Measurements from ENCODE around the gene SLC13A3. TPM values are rescaled to one million over a fixed set of nuclear protein-coding genes. Genes with fewer than 3 reads are reported as not detected.

The SLC13A3 gene
- polyA plus RNA-seq, 2 of the 4 experiments (the other 2 are of a cell fraction): 0.19 TPM; not detected in 1

DNA sequence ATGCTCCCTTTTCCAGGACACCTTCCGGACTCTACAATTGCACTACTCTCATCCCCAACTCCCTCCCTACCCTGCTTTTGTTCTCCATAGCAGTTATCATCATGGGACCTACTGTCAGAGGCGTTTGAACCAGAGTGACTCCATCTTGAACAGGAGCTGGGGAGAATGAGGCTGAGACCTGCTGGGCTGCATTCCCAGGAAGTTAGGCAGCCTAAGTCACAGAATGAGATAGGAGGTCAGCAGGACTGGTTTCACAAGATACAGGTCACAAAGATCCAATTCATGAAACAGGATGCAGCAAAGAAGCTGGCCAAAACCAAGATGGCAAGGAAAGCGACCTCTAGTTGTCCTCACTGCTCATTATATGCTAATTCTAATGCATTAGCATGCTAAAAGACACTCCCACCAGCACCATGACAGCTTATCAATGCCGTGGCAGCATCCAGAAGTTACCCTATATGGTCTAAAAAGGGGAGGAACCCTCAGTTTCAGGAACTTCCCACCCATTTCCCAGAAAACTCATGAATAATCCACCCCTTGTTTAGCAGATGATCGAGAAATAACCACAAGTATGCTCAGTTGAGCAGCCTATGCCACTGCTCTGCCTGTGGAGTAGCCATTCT is 15.6 kb downstream of the SLC13A3 start:
- H3K27ac ChIP-seq: no peak overlapping the region
- no peak overlapping the region for H3K4me2 ChIP-seq
- no peaks in the 10 kb centered on the region for H3K4me1 ChIP-seq
- DNase-seq (ENCODE audit: low read depth in 1 of 2, low spot score in 1 of 2) (no peak), FAIRE-seq (no peak), ATAC-seq (no peak)
- TF ChIP-seq SMC3 (IDR thresholded peaks at IDR 0.05) (no peak), KDM1A (IDR thresholded peaks at IDR 0.05; ENCODE audit: low read depth) (no peak), ESRRA (IDR thresholded peaks at IDR 0.05; ENCODE audit: borderline replicate concordance, low read length) (no peak), MAFK (IDR thresholded peaks at IDR 0.05; ENCODE audit: partially characterized antibody) (no peak), JUN (IDR thresholded peaks at IDR 0.05) (no peak), TP53 (CRISPR knock-in tag; IDR thresholded peaks at IDR 0.05) (no peak), RNF2 (IDR thresholded peaks at IDR 0.05; ENCODE audit: borderline replicate concordance, low read depth) (no peak), ZNF302 (CRISPR knock-in tag; IDR thresholded peaks at IDR 0.05) (no peak), NFE2L2 (conservative IDR thresholded peaks at IDR 0.05; ENCODE audit: low read length) (no peak)
- TF ChIP-seq, protein P1, sequence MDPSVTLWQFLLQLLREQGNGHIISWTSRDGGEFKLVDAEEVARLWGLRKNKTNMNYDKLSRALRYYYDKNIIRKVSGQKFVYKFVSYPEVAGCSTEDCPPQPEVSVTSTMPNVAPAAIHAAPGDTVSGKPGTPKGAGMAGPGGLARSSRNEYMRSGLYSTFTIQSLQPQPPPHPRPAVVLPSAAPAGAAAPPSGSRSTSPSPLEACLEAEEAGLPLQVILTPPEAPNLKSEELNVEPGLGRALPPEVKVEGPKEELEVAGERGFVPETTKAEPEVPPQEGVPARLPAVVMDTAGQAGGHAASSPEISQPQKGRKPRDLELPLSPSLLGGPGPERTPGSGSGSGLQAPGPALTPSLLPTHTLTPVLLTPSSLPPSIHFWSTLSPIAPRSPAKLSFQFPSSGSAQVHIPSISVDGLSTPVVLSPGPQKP (IDR thresholded peaks at IDR 0.05; ENCODE audit: low read depth, low read length): no peak
- TF ChIP-seq, protein P2, sequence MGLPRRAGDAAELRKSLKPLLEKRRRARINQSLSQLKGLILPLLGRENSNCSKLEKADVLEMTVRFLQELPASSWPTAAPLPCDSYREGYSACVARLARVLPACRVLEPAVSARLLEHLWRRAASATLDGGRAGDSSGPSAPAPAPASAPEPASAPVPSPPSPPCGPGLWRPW (IDR thresholded peaks at IDR 0.05): no peak
- WGBS (ENCODE audit: missing lambda C conversion rate): 38% methylated on average over 5 of the region's 5 CpGs
- H3K4me3 ChIP-seq: no peak overlapping the region
- H3K9me3 ChIP-seq: no peaks in the 10 kb centered on the region
- ChIA-PET CTCF (interaction anchor here (0.7 kb wide), 1 partner anchor 114 kb away, joined by 3 read pairs; no protein-coding TSS in a partner anchor), POLR2A (no interaction called here)

GRCh38 chr20:46634528-46634927 is 16.7 kb downstream of the SLC13A3 start:
- ChIA-PET POLR2A (no interaction called here), CTCF (no interaction called here)
- ATAC-seq (no peak), FAIRE-seq (no peak), DNase-seq (ENCODE audit: low read depth in 1 of 2, low spot score in 1 of 2) (no peak)
- no peak overlapping the region for H3K27ac ChIP-seq
- 23% methylated on average over 6 of the region's 6 CpGs for WGBS (ENCODE audit: missing lambda C conversion rate)
- TF ChIP-seq HOXB5 (CRISPR knock-in tag; IDR thresholded peaks at IDR 0.05) (no peak), NR3C1 (IDR thresholded peaks at IDR 0.05) (no peak), KDM1A (IDR thresholded peaks at IDR 0.05; ENCODE audit: low read depth) (no peak), POLR2AphosphoS2 (conservative IDR thresholded peaks at IDR 0.05; ENCODE audit: low read length) (no peak), HEYL (CRISPR knock-in tag; IDR thresholded peaks at IDR 0.05) (no peak), CHD2 (IDR thresholded peaks at IDR 0.05; ENCODE audit: low read length, partially characterized antibody) (no peak), POLR2A (IDR thresholded peaks at IDR 0.05; ENCODE audit: low read length) (no peak), BHLHE40 (IDR thresholded peaks at IDR 0.05; ENCODE audit: low read depth, low read length) (no peak), JUNB (IDR thresholded peaks at IDR 0.05) (no peak), HOXB13 (CRISPR knock-in tag; IDR thresholded peaks at IDR 0.05; ENCODE audit: low read depth) (no peak)
- TF ChIP-seq, protein P2 (IDR thresholded peaks at IDR 0.05): no peak
- TF ChIP-seq, protein P3, sequence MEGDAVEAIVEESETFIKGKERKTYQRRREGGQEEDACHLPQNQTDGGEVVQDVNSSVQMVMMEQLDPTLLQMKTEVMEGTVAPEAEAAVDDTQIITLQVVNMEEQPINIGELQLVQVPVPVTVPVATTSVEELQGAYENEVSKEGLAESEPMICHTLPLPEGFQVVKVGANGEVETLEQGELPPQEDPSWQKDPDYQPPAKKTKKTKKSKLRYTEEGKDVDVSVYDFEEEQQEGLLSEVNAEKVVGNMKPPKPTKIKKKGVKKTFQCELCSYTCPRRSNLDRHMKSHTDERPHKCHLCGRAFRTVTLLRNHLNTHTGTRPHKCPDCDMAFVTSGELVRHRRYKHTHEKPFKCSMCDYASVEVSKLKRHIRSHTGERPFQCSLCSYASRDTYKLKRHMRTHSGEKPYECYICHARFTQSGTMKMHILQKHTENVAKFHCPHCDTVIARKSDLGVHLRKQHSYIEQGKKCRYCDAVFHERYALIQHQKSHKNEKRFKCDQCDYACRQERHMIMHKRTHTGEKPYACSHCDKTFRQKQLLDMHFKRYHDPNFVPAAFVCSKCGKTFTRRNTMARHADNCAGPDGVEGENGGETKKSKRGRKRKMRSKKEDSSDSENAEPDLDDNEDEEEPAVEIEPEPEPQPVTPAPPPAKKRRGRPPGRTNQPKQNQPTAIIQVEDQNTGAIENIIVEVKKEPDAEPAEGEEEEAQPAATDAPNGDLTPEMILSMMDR (IDR thresholded peaks at IDR 0.05): no peak
- no peak overlapping the region for H3K4me3 ChIP-seq
- H3K9me3 ChIP-seq: peaks cover 9% of the 10 kb centered on the region; the same call in 2 of the 3 replicates
- H3K4me2 ChIP-seq: no peak overlapping the region
- no peaks in the 10 kb centered on the region for H3K4me1 ChIP-seq
